ENCODE measurements around the gene CDK16.

The CDK16 gene

DNA sequence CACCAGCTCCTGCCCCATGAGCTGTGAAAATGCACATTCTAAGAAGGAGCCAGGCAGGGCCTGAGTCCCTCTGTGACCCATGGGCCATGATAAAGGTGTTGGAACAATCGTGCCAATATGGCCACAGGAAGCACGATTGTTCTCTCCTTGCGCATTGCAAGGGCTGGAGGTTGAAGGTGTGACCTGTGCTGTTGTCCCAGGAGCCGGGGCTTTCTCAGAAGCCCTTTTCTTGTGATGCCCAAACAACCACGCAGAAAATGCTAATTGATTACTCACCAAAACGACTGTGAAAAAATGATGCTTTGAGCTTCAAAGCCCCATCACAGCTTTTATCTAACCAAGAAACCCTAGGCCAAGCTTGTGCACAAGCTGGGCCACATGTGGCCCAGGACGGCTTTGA lies 48.2 kb downstream of the CDK16 start:
- H3K9me3 ChIP-seq: no peaks in the 10 kb centered on the region
- DNase-seq: no peak
- no peaks in the 10 kb centered on the region for H3K4me1 ChIP-seq
- H3K27me3 ChIP-seq: no peaks in the 10 kb centered on the region
- intact Hi-C loops (cut with DNase I; ENCODE audit: low total_unique reads): no loop called here
- no peaks in the 10 kb centered on the region for H3K36me3 ChIP-seq
- H3K27ac ChIP-seq: no peak overlapping the region
- TF ChIP-seq, protein P1, sequence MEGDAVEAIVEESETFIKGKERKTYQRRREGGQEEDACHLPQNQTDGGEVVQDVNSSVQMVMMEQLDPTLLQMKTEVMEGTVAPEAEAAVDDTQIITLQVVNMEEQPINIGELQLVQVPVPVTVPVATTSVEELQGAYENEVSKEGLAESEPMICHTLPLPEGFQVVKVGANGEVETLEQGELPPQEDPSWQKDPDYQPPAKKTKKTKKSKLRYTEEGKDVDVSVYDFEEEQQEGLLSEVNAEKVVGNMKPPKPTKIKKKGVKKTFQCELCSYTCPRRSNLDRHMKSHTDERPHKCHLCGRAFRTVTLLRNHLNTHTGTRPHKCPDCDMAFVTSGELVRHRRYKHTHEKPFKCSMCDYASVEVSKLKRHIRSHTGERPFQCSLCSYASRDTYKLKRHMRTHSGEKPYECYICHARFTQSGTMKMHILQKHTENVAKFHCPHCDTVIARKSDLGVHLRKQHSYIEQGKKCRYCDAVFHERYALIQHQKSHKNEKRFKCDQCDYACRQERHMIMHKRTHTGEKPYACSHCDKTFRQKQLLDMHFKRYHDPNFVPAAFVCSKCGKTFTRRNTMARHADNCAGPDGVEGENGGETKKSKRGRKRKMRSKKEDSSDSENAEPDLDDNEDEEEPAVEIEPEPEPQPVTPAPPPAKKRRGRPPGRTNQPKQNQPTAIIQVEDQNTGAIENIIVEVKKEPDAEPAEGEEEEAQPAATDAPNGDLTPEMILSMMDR (IDR thresholded peaks at IDR 0.05): no peak
- H3K4me3 ChIP-seq: no peak overlapping the region

- no peaks in the 10 kb centered on the region for H3K36me3 ChIP-seq
- TF ChIP-seq, protein P1 (IDR thresholded peaks at IDR 0.05): no peak
- intact Hi-C loops (cut with DNase I; ENCODE audit: low total_unique reads): no loop called here
- no peak for DNase-seq
- H3K4me1 ChIP-seq: no peaks in the 10 kb centered on the region
- no peak overlapping the region for H3K4me3 ChIP-seq
- no peaks in the 10 kb centered on the region for H3K9me3 ChIP-seq
- no peaks in the 10 kb centered on the region for H3K27me3 ChIP-seq
- no peak overlapping the region for H3K27ac ChIP-seq
These were observed 53.5 kb downstream of the CDK16 start for GRCh38 chrX:47272013-47272408.

DNA sequence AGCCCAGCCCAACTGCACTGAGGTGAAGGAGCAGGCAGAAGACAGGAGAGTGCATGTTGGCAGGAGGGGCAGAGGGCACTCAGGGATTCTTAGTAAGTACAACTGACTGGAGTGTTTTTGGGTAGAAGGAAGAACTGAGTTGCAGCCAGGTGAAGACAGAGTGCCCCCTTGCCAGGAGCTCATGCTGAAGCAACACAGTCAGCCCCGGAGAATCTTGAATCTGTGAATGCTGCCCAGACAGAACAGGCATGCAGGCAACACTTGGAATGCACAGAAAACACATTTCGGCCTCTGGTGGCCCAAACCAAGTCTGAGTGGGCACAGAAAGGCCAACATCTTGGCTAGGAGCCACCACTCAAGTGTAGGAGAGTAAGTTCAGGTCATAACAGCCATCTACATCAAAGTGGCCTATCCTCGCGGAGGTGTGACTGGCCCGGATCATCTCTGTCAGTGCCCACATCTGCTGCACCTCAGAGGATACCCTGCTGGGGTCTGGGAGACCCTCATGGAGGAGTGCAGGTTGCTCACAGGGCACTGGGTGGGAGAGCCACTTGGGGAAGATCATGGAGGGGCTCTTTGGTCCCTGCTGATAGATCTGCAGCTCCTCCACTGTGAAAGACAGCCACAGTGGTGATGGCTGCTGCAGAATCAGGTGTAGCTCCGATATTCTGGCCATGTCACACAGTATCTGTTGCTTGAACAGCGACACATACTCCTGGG lies 54.7 kb downstream of the CDK16 start:
- TF ChIP-seq, protein P1 (IDR thresholded peaks at IDR 0.05): no peak
- no peak for DNase-seq
- no peak overlapping the region for H3K27ac ChIP-seq
- H3K4me1 ChIP-seq: no peaks in the 10 kb centered on the region
- H3K27me3 ChIP-seq: no peaks in the 10 kb centered on the region
- intact Hi-C loops (cut with DNase I; ENCODE audit: low total_unique reads): no loop called here
- no peaks in the 10 kb centered on the region for H3K9me3 ChIP-seq
- no peaks in the 10 kb centered on the region for H3K36me3 ChIP-seq
- H3K4me3 ChIP-seq: no peak overlapping the region

DNA sequence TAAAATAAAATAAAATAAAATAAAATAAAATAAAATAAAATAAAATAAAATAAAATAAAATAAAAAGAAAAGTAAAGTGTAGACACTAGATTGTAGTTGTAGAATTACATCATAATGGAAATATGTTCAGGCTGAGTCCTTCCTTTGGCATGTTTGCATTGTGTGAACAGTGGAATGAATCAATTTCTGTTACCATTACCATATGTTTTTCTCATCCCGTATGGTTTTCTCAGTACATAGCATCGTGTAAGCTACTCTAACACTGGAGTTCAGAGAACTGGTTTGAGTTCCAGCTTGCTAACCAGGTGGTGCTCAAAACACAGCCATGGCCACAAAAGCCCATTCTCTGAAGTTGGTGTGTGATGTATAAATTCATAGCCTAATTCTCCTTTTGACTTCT lies 60.2 kb downstream of the CDK16 start:
- no peaks in the 10 kb centered on the region for H3K36me3 ChIP-seq
- H3K4me1 ChIP-seq: no peaks in the 10 kb centered on the region
- no peaks in the 10 kb centered on the region for H3K9me3 ChIP-seq
- H3K27ac ChIP-seq: no peak overlapping the region
- no peak for DNase-seq
- H3K4me3 ChIP-seq: no peak overlapping the region
- H3K27me3 ChIP-seq: no peaks in the 10 kb centered on the region
- TF ChIP-seq, protein P1 (IDR thresholded peaks at IDR 0.05): no peak
- intact Hi-C loops (cut with DNase I; ENCODE audit: low total_unique reads): no loop called here

All from tibial artery (tissue), 4 donors.